Hematopoietic multipotent progenitor cell treated with erythropoietin and hydrocortisone succinate and interleukin-3 and kit ligand, for 6 days (in vitro differentiated cells): Measurements from ENCODE around the gene SLCO4A1.
A peak's percentile ranks its signal among the peaks of the same experiment; 100 is the strongest.
"Not testable (repeated sequence)": the region's sequence is repeated elsewhere in the genome, so short reads cannot be mapped to it uniquely, and the experiment has no call there.

Experiments used
- DNase-seq: peaks from one replicate; pipeline ENCODE4 v3.0.0-alpha.2; 2015

Gene SLCO4A1

GRCh38 chr20:62666736-62667529, 24.6 kb downstream of the SLCO4A1 start:
- DNase-seq, result no peak

GRCh38 chr20:62667530-62668440, 25.5 kb downstream of the SLCO4A1 start:
- DNase-seq, result no peak

DNA sequence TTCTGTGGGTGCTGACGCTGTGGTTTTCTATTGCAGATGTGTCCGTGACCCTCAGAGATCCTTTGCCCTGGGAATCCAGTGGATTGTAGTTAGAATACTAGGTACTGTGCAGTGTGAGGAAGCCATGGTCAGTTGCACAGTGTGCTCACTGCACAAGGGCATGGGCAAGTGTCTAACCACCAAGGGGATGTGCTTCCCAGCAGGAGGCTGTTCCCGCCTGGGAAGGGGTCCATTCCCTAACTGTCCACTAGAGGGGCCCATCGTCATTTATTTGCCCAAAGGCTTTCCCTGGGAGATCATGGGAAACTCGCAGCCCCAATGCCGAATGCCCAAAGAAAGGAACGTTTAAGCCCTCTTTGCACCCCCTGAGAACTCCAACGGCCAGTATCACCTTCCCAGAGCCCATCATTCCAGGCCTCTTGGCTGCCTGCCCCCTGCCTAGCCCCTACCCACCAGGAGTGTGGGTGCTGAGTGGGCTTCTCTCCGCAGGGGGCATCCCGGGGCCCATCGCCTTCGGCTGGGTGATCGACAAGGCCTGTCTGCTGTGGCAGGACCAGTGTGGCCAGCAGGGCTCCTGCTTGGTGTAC, 26.2 kb downstream of the SLCO4A1 start:
- DNase-seq, result peak; percentile 67

DNA sequence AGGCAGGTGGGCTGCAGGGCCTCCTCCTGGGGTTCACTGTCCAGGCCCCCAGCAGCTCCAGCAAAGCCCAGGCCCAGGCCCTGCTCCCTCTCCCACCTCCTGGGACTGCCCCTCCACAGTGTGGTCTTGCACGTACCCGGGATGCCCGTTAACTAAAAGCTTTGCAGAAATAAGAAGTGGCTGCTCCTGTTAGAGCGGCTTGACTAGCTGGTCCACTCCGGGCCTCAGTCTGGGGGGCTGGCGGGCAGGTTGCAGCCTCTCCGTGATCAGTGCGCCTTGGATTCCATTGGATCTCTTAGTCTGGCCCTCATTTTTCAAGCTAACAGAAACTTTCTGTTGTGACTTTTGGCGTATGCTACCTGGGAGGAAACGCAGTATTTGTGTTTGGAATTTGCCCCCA, 26.9 kb downstream of the SLCO4A1 start:
- no peak for DNase-seq

DNA sequence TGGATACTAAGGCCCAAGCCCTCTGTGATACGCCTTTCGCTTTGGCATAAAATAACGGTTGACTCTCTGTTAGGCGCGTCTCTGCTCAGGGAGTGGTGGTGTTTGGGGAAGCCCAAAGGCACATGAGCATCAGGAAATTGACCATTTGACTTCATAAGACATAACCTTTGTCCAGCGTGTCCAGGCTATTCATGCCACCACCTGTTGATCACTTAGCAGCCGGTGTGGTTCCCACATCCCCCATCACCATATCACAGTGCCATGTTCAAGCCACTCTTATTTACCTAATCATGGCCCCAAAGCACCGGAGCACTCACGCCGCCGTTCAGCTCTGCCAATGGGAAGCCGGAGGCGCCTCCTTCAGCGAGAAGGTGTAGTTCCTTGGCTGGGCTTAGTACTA, 27.9 kb downstream of the SLCO4A1 start:
- DNase-seq, result no peak

DNA sequence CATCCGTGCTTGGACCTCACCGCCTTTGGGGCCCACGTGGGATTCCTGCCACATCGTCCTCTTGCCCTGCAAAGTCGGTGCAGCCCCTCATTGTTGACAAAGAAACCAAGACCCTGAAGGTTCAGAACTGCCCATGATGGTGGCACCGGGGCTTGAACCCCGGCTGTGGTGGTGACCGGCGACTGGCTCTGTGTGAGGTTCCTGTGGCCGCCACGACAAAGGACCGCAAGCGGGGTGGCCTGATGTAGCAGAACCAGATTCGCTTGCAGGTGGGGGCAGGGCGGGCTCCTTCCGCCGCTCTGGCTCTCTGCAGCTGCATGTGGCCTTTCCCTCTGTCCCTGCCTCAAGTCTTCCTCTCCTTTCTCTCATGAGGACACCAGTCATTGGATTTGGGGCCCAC, 28.7 kb downstream of the SLCO4A1 start:
- no peak for DNase-seq

GRCh38 chr20:62671765-62672164, 29.5 kb downstream of the SLCO4A1 start:
- peak; percentile 36 for DNase-seq

- no peak for DNase-seq
Observed at GRCh38 chr20:62674370-62674769, 32.1 kb downstream of the SLCO4A1 start.

DNA sequence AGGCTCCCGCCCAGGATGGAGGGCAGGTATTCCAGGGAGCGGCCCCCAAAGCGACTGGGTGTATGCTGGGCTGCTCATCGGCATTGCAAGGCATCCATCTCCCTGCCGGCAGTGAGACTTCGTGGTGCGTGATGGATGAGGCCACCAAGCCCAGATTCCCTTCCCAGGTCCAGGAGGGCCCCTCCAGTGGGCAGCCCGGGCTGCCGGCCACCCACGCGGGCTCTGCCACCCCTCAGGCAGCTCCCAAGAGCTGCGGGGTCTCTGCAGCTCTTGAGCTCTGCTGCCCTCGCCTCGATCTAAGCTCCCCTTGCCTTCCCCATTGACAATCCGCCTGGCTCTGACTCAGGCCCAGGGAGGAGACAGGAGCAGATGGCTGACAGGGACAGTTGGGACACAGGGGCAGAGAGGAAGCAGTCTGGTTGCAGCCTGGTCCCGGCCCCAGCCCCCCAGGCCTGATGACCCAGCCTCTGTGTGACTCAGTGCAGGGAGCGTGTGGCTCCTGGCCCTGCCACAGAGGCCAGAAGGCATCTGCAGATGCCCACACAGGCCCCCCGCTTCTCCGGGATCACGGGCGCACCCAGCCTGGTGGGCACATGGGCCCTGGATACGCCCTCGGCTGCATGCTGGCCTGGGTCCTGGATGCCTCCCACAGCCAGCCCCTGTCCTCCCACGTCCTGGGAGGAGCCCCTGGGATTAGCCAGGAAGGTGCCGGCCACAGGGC, 33.0 kb downstream of the SLCO4A1 start:
- DNase-seq, result no peak

DNA sequence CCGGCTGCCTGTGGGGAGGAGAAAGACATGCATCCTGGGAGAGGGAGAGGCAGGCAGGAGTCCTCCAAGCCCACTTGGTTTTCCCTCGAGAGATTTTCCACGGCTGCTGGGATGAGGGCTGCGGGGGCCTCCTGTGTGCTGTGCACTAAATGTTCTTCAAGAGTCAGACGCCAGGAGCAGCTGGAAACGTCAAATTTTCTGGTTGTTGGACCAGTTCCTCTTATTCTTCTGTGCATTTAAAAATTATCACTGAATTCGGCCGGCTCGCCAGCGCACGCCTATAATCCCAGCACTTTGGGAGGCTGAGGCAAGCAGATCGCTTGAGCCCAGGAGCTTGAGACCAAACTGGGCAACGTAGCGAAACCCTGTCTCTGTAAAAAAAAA, 33.6 kb downstream of the SLCO4A1 start:
- no peak for DNase-seq

- no peak for DNase-seq
Observed at GRCh38 chr20:62676976-62677375, 34.7 kb downstream of the SLCO4A1 start.

- DNase-seq, result no peak
Observed at GRCh38 chr20:62677678-62678077, 35.4 kb downstream of the SLCO4A1 start.

GRCh38 chr20:62678553-62678952, 36.2 kb downstream of the SLCO4A1 start:
- peak; percentile 49 for DNase-seq

DNA sequence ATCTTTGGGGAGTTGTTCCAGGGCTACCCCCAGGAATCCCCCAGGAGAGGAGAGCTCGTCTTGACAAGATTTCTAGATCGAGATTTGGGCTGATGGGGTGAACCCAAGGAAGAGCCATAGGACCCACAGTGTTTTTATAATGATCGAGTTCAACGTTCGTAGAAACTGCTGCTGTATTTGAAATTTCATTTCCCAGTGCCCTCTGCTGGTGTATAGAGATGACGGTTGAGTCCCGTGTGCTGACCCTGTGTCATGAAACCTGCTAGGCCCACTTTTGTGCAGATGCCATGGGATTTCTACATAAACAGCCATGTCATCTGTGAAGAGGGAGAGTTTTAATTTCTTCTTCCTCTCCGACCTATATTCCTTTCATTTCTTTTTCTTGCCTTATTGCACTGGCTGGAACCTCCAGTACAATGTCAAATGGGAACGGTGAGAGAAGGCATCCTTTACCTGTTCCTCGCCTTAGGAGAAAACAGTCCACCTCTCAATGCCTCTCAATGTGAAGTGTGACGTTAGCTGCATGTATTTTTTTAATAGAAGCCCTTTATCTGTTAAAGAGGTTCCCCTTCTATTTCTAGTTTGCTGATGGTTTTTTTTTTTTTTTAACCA, 37.8 kb downstream of the SLCO4A1 start:
- DNase-seq, result no peak

DNA sequence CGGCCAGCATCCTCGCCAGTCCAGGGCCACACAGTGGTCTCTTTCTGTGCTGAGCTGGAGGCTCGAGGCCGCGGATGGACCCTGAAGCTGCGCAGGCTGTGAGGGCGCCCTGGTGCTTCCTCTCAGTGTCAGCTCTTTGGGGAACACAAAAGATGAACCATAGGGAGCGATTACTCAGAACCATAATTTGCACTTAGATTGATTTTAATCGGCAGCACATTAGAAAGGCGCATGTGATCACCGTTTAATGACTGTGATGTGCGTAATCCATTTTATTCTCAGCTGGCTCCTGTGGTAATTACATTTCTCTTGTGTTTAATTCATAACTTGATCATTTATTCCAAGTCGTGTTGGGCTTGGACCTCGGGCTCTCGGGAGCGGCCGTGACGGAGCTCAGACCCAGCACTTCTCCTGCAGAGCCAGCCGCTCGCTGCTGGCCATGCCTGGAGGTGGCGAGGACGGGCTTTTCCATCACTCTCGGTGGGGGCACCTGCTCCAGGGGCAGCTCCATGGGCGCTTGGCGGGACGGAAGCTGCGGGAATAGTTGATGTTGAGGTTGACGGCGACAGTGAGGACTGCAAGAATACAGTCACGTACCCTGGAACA, 40.7 kb downstream of the SLCO4A1 start:
- DNase-seq, result no peak

- DNase-seq, result not testable (repeated sequence)
Observed at GRCh38 chr20:62683660-62684322, 41.5 kb downstream of the SLCO4A1 start.

- DNase-seq, result no peak
Observed at GRCh38 chr20:62684981-62685380, 42.7 kb downstream of the SLCO4A1 start.

DNA sequence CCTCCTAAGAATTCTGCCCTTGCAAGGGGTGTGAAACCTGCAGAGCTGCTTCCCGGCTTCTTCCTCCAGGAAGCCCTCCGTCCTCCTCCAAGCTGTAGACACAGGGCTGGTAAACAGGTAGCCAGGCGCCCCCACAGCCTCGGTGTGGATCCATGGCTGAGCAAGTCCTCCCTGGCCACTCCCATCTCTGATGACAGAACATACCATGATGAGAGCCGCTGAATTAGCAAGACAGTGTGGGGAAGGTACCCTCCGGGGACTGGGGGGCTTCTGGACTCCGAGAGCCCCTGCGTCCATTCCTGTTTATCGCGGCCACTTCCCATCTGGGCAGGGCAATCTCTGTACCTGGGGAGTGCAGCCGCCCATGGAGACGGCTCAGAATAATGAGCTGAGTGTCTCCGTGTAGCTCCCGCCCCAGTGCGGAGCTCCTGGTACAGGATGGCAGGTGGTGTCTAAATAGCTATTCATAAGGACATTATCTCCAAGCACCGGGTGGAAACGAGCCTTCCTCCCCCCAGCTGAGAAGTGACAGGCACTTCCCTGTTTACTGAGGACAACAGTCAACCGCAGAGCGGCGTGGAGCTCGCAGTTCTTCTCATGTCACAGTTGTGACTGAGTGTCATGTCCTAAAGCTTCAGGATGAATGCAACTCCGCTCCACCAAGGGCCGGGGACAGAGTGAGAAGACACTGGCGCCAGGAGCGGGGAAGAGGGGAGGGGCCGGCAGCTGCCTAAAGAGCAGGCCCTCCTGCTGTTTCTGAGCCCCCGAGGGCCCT, 43.7 kb downstream of the SLCO4A1 start:
- peak; percentile 85 for DNase-seq

- DNase-seq, result no peak
Observed at GRCh38 chr20:62686869-62687830, 44.8 kb downstream of the SLCO4A1 start.
